Stimulated activated CD4-positive, alpha-beta T cell treated with anti-CD3 and anti-CD28 coated beads, Interleukin-15, amount 100 ng/mL, for 24 hours (primary cell): ENCODE results near the gene CACNA2D3.
"Not testable (repeated sequence)": the region's sequence is repeated elsewhere in the genome, so short reads cannot be mapped to it uniquely, and the experiment has no call there.

Experiments
- DNase-seq: peaks from one replicate; pipeline ENCODE4 v3.0.0-alpha.2; 2020

Gene CACNA2D3

DNA sequence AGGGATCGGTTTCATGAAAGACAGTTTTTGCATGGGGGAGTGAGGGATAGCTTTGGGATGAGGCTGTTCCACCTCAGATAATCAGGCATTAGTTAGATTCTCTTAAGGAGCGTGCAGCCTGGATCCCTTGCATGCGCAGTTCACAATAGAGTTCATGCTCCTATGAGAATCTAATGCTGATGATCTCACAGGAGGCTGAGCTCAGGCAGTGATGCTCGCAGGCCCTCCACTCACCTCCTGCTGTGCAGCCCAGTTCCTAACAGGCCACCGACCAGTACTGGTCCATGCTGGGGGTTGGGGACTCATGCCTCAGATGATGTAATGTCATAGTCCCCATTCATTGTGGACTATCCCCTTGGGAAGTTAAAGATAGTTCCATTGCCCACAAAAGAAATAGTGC is 255.8 kb downstream of the CACNA2D3 start:
- no peak for DNase-seq

DNA sequence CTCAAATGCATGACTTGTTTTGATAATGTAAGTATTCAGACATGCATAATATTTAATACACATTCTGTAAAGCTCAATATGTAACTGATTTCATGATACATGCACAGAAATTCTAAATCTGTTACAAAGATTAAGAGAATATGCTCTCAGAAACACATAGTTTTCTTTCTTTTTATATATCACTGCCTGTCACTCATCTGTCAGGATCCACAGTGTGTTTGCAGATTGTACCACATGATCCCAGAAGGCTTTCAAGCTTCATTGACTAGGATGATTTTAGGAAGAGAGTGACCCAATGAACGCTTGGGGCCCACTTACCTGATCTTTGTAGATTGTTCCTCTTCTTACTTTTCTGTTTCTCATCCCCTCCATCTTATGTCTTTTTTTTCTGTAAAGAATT is 261.9 kb downstream of the CACNA2D3 start:
- DNase-seq, result no peak

DNA sequence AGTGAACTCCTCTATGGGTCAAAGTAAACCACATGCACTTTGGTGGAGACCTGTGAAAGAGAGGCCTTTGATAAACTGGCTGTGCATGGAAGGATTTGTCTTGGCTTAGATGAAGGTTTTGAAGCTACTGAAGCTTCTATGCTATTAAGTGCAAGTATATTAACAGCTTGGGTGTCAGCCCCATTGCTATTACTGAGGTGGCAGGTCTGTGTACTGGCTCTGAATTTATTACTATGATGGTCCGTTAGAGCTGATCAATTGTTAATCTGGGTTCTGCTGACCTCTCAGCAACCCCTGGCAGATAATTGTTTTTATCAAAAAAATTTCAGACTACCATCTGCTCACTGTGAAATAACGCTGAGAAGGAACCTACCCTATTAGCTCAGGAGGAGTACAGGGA is 268.2 kb downstream of the CACNA2D3 start:
- no peak for DNase-seq

DNA sequence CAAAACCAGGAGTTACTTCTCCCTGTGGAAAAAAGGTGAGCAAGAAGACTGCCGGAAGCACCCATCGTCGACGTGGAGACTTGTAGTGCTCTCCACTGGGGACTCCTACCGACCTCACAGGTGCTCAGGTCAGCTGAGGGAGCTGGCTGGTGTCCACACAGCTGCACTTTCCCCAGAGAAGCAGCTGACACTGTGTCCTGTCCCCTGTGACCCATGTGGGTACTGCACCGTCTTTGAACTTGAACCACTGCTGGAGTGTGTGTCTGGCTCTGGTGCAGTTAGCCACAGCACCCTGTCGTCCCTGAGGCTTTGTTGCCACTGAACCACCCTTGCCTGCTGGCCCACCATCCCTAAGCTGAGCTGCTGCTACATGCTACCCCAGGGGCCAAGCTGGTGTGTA is 270.8 kb downstream of the CACNA2D3 start:
- DNase-seq, result no peak

- DNase-seq, result no peak
Measured at GRCh38 chr3:54408328-54408727, 286.0 kb downstream of the CACNA2D3 start.

GRCh38 chr3:54421943-54422342 is 299.6 kb downstream of the CACNA2D3 start:
- no peak for DNase-seq

DNA sequence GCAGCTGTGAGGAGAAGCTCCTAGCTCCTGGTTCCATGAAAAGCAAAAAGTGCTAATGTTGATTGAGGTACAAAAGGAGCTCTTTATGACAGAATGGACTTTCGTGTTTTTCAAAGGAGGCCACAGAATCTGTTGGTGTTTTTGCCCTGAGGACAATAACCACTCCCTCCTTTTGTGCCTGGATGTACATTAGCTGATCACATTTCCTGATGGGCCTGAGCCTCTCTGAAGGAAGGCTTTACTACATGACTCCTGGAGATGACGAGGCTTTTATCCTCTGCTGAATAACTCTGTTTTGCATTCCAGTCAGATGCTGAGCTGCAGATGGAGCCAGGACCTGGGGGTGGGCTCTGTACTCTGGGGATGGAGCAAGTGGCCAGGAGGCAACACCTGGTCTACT is 301.9 kb downstream of the CACNA2D3 start:
- DNase-seq, result no peak

DNA sequence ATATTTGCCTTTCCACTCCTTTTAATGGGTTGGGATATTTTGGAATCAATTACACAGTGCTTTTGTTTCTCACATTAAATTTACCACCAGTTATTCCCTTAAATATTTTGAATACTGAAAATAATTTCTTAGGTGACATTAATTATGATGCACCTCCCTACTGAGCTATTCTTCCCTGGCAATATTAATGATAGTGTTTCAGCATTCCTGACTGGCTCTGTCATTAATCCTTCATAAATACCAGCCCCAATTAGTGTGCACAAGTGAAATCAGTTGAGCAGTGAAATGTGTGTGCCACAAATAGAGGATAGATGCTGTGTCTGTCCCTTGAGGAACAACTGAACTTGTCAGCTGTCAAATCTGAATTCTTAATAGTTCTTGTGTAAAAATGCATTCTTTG is 304.0 kb downstream of the CACNA2D3 start:
- no peak for DNase-seq

DNA sequence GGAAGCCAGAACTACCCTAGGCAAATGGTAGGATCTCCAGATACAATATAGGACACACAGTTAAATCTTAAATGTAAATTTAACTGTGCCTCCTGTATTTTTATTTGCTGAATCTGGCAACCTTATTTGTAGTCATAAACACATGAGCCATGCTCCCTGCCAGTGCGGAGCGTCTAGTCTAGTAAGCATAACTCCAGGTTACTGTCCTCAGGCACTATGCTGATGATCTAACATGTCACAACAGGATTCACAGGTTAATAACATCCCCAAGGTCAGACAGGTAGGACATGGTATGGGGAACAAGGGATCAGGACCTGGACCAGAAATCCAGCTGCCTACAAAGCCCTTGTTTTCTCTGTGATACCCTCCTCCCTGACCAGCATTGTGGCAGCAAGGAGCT is 305.1 kb downstream of the CACNA2D3 start:
- DNase-seq, result no peak

DNA sequence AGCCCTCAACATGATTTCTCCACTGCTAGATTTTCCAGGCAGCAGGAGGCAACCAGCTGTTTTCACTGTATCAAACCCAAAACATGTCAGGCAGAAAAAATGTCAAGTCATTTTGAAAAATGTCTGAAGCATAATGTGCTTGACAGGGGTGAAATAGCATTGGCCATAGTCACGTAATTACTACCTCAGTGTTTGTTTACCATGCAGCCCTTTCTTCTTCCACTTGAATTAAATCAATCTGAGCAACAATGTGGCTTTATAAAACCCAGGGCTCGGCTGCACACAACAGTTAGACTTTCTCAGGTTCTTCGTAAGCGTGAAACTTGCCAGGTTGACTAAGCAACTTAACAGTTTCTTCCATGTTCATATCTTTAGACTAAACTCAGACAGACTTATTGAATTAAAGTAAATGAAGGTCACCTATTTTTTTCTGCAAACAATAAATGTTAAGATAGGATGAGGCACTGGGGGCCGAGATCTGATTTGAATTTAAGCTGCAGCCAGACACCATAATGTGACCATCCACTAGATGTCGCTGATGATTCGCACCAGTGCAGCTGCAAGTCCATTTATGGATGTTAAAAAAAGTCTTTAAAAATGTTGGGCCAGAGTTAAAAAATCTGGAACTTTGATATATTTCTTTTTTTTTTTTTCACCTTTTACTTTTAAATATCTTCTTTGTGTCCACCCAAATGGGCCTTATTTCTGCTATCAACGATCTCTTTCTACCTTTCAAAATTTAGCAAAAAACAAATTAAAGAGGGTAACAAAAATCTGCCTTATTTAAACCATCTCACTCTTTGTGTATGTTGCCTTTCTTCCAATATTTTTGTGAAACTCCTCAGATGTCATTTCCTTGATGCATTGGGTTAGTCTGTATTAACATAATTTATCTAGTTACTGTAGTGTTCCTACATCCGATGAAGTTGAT is 305.9 kb downstream of the CACNA2D3 start:
- peak; percentile 59 for DNase-seq

- DNase-seq, result no peak
Measured at GRCh38 chr3:54432975-54433374, 310.6 kb downstream of the CACNA2D3 start.

DNA sequence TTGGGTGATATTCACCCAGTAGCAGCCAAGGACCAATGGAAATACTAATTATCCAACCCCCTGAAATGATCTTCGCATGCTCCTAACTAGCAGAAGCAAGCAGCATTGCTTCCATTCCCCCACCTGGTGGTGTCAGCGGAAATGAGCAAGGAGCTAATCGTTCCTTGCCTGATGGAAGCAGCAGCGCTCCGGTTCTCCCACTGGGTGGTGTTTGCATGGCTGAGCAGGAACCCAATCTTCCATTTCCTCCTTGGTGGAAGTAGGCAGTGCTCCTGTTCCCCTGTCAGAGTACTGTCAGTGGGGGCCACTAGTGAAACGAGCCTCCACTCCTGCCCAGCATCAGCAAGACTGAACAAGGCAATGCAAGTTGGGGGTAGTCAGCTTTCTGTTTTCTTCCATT is 311.5 kb downstream of the CACNA2D3 start:
- DNase-seq, result no peak

GRCh38 chr3:54434756-54435155 is 312.4 kb downstream of the CACNA2D3 start:
- no peak for DNase-seq

DNA sequence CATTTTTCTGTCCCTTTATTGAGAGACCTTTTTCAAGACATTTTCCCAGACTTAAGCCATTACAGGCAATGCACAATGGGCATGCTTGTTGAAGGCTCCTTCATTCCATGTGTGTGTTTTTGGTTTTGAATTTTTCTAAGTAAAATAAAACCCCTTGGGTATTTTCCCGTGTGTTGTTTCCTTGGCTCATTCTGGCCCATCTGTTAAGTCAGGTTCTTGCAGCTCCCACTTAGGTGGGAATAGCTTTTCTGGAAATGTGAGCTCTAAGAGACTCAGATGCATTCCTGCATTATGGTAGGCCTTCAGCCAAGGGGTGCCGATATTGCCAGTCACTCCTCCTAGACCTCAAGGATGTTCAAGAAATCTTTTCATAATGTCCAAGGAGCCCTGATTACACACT is 314.9 kb downstream of the CACNA2D3 start:
- DNase-seq, result no peak

DNA sequence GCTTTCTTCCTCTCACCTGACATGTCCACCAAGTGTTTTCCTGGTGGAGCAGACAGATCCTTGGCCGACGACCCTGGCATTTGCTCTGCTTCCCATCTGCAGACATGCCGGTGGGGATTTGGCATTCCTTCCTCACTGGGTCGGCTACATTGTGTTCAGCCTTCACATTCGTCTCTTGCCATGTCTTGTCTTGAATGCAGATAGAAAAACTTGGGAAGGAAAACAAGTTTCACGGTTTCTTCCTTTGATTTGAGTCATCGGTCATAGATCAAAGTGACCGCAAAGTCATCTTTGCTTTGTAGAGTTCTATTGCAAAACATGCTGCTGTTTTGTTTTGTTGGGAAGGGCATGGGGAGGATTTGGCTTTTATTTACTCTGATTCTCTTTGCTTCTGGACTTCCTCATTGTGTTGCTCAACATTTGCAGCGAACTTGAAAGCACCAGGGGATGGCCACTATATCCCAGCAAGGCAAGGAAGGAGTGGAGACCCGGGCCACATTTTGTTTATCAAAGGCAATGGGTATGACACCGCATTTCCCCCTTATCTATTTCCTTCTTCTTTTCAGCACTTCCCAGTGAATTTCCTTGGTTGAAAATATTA is 321.3 kb downstream of the CACNA2D3 start:
- no peak for DNase-seq

- no peak for DNase-seq
Measured at GRCh38 chr3:54445630-54446029, 323.3 kb downstream of the CACNA2D3 start.

DNA sequence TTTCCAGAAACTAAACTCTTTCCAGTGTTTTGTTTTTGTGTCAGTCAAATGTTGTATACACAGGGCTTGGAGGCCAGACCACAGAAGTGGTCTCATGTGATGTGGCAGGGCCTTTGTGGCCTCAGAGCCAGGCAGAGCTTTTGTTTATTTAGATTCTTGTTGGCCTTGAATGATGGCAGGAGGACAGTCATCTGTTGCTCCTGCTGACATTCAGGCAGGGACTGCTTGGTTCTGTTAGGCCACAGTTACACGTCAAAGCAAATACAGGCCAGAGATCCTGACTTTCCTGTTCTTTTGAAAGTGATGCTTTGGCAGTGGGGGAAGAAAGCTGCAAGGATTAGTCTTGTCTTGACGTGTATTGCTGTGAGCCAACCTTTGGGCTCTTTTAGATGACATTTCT is 325.1 kb downstream of the CACNA2D3 start:
- no peak for DNase-seq

GRCh38 chr3:54454806-54455205 is 332.5 kb downstream of the CACNA2D3 start:
- DNase-seq, result no peak

- no peak for DNase-seq
Measured at GRCh38 chr3:54458357-54458756, 336.0 kb downstream of the CACNA2D3 start.

DNA sequence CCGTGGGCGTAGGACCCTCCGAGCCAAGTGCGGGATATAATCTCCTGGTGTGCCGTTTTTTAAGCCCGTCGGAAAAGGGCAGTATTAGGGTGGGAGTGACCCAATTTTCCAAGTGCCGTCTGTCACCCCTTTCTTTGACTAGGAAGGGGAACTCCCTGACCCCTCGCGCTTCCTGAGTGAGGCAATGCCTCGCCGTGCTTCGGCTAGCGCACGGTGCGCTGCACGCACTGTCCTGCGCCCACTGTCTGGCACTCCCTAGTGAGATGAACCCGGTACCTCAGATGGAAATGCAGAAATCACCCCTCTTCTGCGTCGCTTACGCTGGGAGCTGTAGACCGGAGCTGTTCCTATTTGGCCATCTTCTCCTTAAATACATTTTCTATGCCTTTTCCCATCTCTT is 342.2 kb downstream of the CACNA2D3 start:
- not testable (repeated sequence) for DNase-seq

DNA sequence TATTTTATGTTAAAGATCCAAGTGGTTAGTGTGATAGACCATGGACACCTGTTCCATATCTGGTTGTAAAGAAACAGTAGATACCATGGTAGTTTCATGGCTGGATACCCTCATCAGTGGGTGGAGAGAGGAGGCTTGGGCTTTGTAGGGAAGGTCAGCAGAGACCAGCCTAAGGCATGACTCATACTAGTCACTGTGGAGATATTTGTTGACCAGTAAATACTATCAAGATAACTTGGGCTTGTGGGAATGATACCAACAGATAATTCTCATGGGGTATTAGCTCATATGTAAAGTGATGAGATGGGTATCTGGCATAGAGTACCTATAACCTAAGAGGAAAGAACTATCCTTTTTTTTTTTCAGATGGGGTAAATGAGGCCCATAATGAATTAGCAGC is 354.5 kb downstream of the CACNA2D3 start:
- no peak for DNase-seq

GRCh38 chr3:54481606-54482365 is 359.4 kb downstream of the CACNA2D3 start:
- DNase-seq, result no peak

GRCh38 chr3:54484334-54484733 is 362.0 kb downstream of the CACNA2D3 start:
- DNase-seq, result no peak

- DNase-seq, result no peak
Measured at GRCh38 chr3:54486317-54486716, 364.0 kb downstream of the CACNA2D3 start.
